DOHH2 (cell line): Measurements from ENCODE around the gene TMCO4.

Experiments used
- H3F3A ChIP-seq: fragments of 200-600 bp; sonication (generic), shearing (Covaris generic); 2 replicates; pipeline ENCODE4 v1.6.0; 2016; ENCODE audit warnings: antibody characterized with exemption, mild to moderate bottlenecking; ENCODE audit not compliant: control insufficient read depth, insufficient read depth
- H3K27ac ChIP-seq: fragments of 200-600 bp; sonication (generic); 2 replicates; pipeline ENCODE4 v1.5.1; 2014; ENCODE audit warnings: low read depth, mild to moderate bottlenecking, low read length, moderate library complexity
- H3K27me3 ChIP-seq: fragments of 200-600 bp; sonication (generic); 2 replicates; pipeline ENCODE4 v1.6.1; 2014; ENCODE audit warnings: mild to moderate bottlenecking, low read length, mixed read lengths; ENCODE audit not compliant: control insufficient read depth
- H3K36me3 ChIP-seq: fragments of 200-600 bp; sonication (generic); 2 replicates; pipeline ENCODE4 v1.6.1; 2014; ENCODE audit warnings: mild to moderate bottlenecking, low read length, moderate library complexity, mixed read lengths; ENCODE audit not compliant: control insufficient read depth
- H3K4me1 ChIP-seq: fragments of 200-600 bp; sonication (generic); 2 replicates; pipeline ENCODE4 v1.6.1; 2014; ENCODE audit warnings: mild to moderate bottlenecking, low read length, mixed read lengths; ENCODE audit not compliant: control insufficient read depth
- H3K4me2 ChIP-seq: fragments of 200-600 bp; sonication (generic); 2 replicates; pipeline ENCODE4 v1.6.0; 2014; ENCODE audit warnings: mild to moderate bottlenecking, low read length, moderate library complexity
- H3K4me3 ChIP-seq: fragments of 200-600 bp; sonication (generic); 2 replicates; pipeline ENCODE4 v1.5.1; 2014; ENCODE audit warnings: mild to moderate bottlenecking, low read length, mixed read lengths
- H3K79me2 ChIP-seq: fragments of 200-600 bp; sonication (generic); 2 replicates; pipeline ENCODE4 v1.6.1; 2014; ENCODE audit warnings: mild to moderate bottlenecking, low read length, mixed read lengths; ENCODE audit not compliant: control insufficient read depth
- H3K9me2 ChIP-seq: fragments of 200-600 bp; sonication (generic); replicated peaks from 2 replicates; pipeline ENCODE4 v1.6.1; 2014; ENCODE audit warnings: mild to moderate bottlenecking, low read length, mixed read lengths; ENCODE audit not compliant: control insufficient read depth
- H3K9me3 ChIP-seq: fragments of 200-600 bp; sonication (generic); 2 replicates; pipeline ENCODE4 v1.6.1; 2014; ENCODE audit warnings: antibody characterized with exemption, low read length, mixed read lengths; ENCODE audit not compliant: control insufficient read depth, insufficient read depth
- H4K20me1 ChIP-seq: fragments of 200-600 bp; sonication (generic); 2 replicates; pipeline ENCODE4 v1.6.0; 2014; ENCODE audit warnings: low read depth, mild to moderate bottlenecking, antibody characterized with exemption, low read length, moderate library complexity; ENCODE audit not compliant: control insufficient read depth, insufficient read depth
- EZH2phosphoT487 ChIP-seq: fragments of 200-600 bp; sonication (generic); IDR thresholded peaks from 2 replicates; pipeline ENCODE4 v1.6.1; 2017; ENCODE audit warnings: borderline replicate concordance, mild to moderate bottlenecking, antibody characterized with exemption, low read length, moderate library complexity, mixed read lengths
- TF ChIP-seq, protein P1 (sequence below): fragments of 200-600 bp; sonication (generic); IDR thresholded peaks from one replicate; pipeline ENCODE4 v1.5.1; 2014; ENCODE audit warnings: antibody characterized with exemption, mild to moderate bottlenecking, low read depth, low read length; ENCODE audit not compliant: poor library complexity, severe bottlenecking

The TMCO4 gene

DNA sequence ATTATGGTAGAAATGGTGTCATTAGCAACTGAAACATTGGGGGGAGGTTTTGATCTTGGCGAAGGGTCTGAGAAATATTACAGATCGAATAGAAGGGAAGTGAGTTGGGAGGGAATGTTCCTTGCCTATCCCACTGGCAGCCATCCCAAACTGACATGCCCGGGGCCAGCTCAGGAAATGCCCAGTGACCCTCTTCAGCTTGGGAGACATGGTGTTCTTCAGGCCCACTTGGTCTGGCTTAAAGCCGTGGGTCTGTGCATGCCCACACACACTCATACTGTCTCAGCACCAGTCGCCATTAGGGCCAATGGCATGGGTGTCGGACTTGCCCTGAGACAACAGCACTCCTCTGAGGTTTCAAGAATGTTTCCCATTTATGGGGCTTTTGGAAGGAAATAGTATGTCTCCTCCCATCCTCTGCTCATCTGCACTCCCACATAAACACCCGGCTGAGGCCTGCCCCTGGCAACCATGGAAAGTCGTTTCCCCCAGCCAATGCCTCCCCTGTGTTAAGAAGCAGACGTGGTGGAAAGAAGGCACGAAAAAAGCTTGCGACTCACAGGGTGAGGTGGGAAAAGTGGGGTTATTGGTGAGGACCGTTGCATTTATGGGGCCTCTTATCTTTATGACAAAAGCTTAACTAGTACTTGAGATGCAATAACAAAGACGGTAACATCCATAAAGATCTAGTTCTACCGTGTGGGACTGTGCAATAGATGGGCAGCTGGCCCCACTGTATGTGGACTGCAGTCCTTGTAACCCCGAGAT, 13.3 kb upstream of the TMCO4 start:
- Histone ChIP-seq H3K4me3 (no peak overlapping the region), H3K79me2 (no peaks in the 10 kb centered on the region), H3K27me3 (no peaks in the 10 kb centered on the region), H4K20me1 (no peaks in the 10 kb centered on the region), H3K27ac (no peak overlapping the region), H3F3A (no peaks in the 10 kb centered on the region), H3K9me2 (no peaks in the 10 kb centered on the region), H3K4me2 (no peak overlapping the region), H3K9me3 (no peaks in the 10 kb centered on the region), H3K36me3 (no peaks in the 10 kb centered on the region), H3K4me1 (no peaks in the 10 kb centered on the region)
- TF ChIP-seq, protein P1, sequence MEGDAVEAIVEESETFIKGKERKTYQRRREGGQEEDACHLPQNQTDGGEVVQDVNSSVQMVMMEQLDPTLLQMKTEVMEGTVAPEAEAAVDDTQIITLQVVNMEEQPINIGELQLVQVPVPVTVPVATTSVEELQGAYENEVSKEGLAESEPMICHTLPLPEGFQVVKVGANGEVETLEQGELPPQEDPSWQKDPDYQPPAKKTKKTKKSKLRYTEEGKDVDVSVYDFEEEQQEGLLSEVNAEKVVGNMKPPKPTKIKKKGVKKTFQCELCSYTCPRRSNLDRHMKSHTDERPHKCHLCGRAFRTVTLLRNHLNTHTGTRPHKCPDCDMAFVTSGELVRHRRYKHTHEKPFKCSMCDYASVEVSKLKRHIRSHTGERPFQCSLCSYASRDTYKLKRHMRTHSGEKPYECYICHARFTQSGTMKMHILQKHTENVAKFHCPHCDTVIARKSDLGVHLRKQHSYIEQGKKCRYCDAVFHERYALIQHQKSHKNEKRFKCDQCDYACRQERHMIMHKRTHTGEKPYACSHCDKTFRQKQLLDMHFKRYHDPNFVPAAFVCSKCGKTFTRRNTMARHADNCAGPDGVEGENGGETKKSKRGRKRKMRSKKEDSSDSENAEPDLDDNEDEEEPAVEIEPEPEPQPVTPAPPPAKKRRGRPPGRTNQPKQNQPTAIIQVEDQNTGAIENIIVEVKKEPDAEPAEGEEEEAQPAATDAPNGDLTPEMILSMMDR, result no peak
- TF ChIP-seq EZH2phosphoT487, result no peak

DNA sequence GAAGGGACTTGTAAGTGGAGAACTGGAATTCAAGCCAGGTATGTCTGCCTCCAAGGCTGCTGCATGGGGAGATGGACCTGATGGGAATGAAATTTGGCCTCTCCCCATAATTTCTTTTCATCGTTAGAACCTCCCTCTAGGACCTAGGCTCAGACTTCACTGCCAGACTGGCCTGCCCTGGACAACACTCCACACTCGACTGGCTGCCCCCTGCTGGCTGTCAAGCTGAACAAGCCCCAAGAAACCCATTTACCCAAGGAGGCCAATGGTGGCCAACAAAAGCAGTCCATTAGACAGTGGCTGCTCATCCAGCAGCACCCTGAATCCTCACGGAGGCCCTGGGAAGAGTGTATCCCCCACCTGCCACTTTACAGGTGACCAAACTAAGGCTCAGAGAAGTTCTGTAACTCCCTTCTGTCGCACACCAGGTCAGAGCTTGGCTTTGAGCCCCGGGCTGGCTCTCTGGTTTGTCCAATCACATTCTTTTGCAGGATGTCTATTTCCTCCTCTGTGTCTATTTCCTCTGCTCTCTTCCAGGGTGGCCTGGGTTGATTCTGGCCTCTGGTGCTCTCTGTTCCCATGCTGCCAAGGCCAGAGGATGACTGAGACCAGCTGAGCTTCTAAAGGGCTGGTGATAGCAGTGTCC, 11.6 kb upstream of the TMCO4 start:
- Histone ChIP-seq H3K9me2 (no peaks in the 10 kb centered on the region), H3K4me3 (no peak overlapping the region), H3K4me1 (no peaks in the 10 kb centered on the region), H3K9me3 (no peaks in the 10 kb centered on the region), H3K36me3 (no peaks in the 10 kb centered on the region), H3K27me3 (no peaks in the 10 kb centered on the region), H3F3A (no peaks in the 10 kb centered on the region), H4K20me1 (no peaks in the 10 kb centered on the region), H3K27ac (no peak overlapping the region), H3K79me2 (no peaks in the 10 kb centered on the region), H3K4me2 (no peak overlapping the region)
- TF ChIP-seq, protein P1, result peak; percentile 66
- TF ChIP-seq EZH2phosphoT487, result no peak

DNA sequence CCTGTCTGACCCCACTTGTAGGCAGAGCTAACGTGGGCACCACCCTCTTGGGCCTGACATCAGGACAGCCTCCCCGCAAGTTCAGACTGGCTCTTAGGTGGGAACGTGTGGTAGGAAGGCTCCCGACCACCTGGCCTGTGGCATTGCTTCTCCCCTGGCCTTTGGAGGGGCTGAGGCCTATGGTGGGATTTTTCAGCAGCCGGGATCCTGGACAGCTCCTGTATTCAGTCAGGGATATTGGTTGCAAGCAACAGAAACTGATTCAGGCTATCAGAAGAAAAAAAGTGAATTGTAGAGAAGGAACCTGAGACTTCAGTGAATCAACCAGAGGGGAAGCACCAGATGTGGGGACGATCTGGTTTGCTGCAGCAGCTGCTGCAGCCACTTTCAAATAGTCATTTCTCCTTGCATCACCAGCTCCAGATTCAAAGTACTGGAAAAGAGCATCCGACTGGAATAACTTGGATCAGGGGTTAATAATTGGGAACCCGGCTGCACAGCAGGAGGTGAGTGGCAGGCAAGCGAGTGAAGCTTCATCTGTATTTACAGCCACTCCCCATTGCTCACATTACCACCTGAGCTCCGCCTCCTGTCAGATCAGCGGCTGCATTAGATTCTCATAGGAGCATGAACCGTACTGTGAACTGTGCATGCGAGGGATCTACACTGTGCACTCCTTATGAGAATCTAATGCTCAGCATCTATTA, 9.5 kb upstream of the TMCO4 start:
- Histone ChIP-seq H3K9me3 (no peaks in the 10 kb centered on the region), H3K79me2 (no peaks in the 10 kb centered on the region), H3K4me1 (no peaks in the 10 kb centered on the region), H3K4me3 (no peak overlapping the region), H3K27me3 (no peaks in the 10 kb centered on the region), H4K20me1 (no peaks in the 10 kb centered on the region), H3K4me2 (no peak overlapping the region), H3K27ac (no peak overlapping the region), H3K9me2 (no peaks in the 10 kb centered on the region), H3F3A (no peaks in the 10 kb centered on the region), H3K36me3 (no peaks in the 10 kb centered on the region)
- no peak for TF ChIP-seq EZH2phosphoT487
- TF ChIP-seq, protein P1, result no peak
